WTC11 (cell line): Measurements from ENCODE around the gene ITM2C. TPM values are rescaled to one million over a fixed set of nuclear protein-coding genes. Genes with fewer than 3 reads are reported as not detected.

ENCODE experiments used
- ATAC-seq: fragments of 200-7000 bp; cut with Tn5 transposase; 2 replicates; pipeline ENCODE4 v1.10.0; 2021; ENCODE audit warnings: mild to moderate bottlenecking, moderate library complexity
- CTCF ChIA-PET: fragments of 300-600 bp; sonication (Branson Sonifier 250); formaldehyde crosslinking; loops from one replicate; lab custom pipeline; 2021; ENCODE audit warnings: antibody characterized with exemption; lab: Charles Lee
- POLR2A ChIA-PET: fragments of 350-600 bp; sonication (Branson Sonifier 250); formaldehyde crosslinking; loops from one replicate; lab custom pipeline; 2021; ENCODE audit warnings: antibody characterized with exemption; lab: Charles Lee
- DNase-seq: peaks from one replicate; pipeline ENCODE4 v3.0.0; 2021; ENCODE audit warnings: low spot score
- H3K27ac Mint-ChIP-seq: 2 replicates; pipeline ENCODE4 v1.8.0; 2021; ENCODE audit warnings: mixed read lengths
- H3K27me3 Mint-ChIP-seq: 2 replicates; pipeline ENCODE4 v1.8.0; 2021; ENCODE audit warnings: low read depth, mild to moderate bottlenecking, moderate library complexity, mixed read lengths
- H3K36me3 Mint-ChIP-seq: 2 replicates; pipeline ENCODE4 v1.8.0; 2021; ENCODE audit warnings: mixed read lengths
- H3K4me1 Mint-ChIP-seq: 2 replicates; pipeline ENCODE4 v1.8.0; 2022; ENCODE audit warnings: mixed read lengths
- H3K4me3 Mint-ChIP-seq: 2 replicates; pipeline ENCODE4 v1.8.0; 2021; ENCODE audit warnings: mild to moderate bottlenecking, moderate library complexity, mixed read lengths
- H3K9me3 Mint-ChIP-seq: 2 replicates; pipeline ENCODE4 v1.8.0; 2021; ENCODE audit warnings: mixed read lengths
- CREM ChIP-seq: sonication (generic); formaldehyde crosslinking; IDR thresholded peaks from 2 replicates; pipeline ENCODE4 v1.8.1; 2022; ENCODE audit warnings: mild to moderate bottlenecking, missing genetic modification reagents, moderate library complexity
- NR3C1 ChIP-seq: sonication (generic); formaldehyde crosslinking; conservative IDR thresholded peaks from 2 replicates; pipeline ENCODE4 v1.8.1; 2023; ENCODE audit warnings: low read depth, mild to moderate bottlenecking, missing genetic modification reagents
- SOX15 ChIP-seq: fragments of 250-450 bp; sonication (Bioruptor Pico); IDR thresholded peaks from 2 replicates; pipeline ENCODE4 v1.9.0; 2021; ENCODE audit warnings: mild to moderate bottlenecking
- SP1 ChIP-seq: sonication (generic); formaldehyde crosslinking; conservative IDR thresholded peaks from 2 replicates; pipeline ENCODE4 v1.8.1; 2022; ENCODE audit warnings: missing genetic modification reagents
- TEAD1 ChIP-seq: sonication (generic); formaldehyde crosslinking; IDR thresholded peaks from 2 replicates; pipeline ENCODE4 v1.8.0; 2022; ENCODE audit warnings: mild to moderate bottlenecking, missing genetic modification reagents
- TEAD4 ChIP-seq: sonication (generic); formaldehyde crosslinking; IDR thresholded peaks from 2 replicates; pipeline ENCODE4 v1.8.0; 2022; ENCODE audit warnings: mild to moderate bottlenecking, missing genetic modification reagents
- ZNF121 ChIP-seq: sonication (generic); formaldehyde crosslinking; IDR thresholded peaks from 2 replicates; pipeline ENCODE4 v1.8.0; 2023; ENCODE audit warnings: missing genetic modification reagents
- ZNF232 ChIP-seq: sonication (generic); formaldehyde crosslinking; IDR thresholded peaks from 2 replicates; pipeline ENCODE4 v1.8.0; 2022; ENCODE audit warnings: mild to moderate bottlenecking, missing genetic modification reagents
- ZNF423 ChIP-seq: fragments of 250-450 bp; sonication (Bioruptor Pico); IDR thresholded peaks from 2 replicates; pipeline ENCODE4 v2.1.2; 2022; ENCODE audit warnings: mild to moderate bottlenecking, moderate library complexity
- ZNF671 ChIP-seq: fragments of 250-450 bp; sonication (Bioruptor Pico); IDR thresholded peaks from 2 replicates; pipeline ENCODE4 v1.8.0; 2021; ENCODE audit warnings: mild to moderate bottlenecking
- total RNA-seq: library from RNA; stranded (reverse); gene quantifications from 3 replicates; pipeline ENCODE4 v1.2.3, GENCODE V29; 2021
- TF ChIP-seq, protein P1 (sequence below): fragments of 250-450 bp; sonication (Bioruptor Pico); IDR thresholded peaks from 2 replicates; pipeline ENCODE4 v1.9.0; 2021; ENCODE audit warnings: moderate library complexity, mild to moderate bottlenecking, inconsistent platforms, borderline replicate concordance
- TF ChIP-seq, protein P2 (sequence below): sonication (generic); formaldehyde crosslinking; IDR thresholded peaks from 2 replicates; pipeline ENCODE4 v1.8.1; 2022; ENCODE audit warnings: low read depth, missing genetic modification reagents, borderline replicate concordance
- TF ChIP-seq, protein P3 (sequence below): sonication (generic); formaldehyde crosslinking; IDR thresholded peaks from 2 replicates; pipeline ENCODE4 v1.8.0; 2023; ENCODE audit warnings: missing genetic modification reagents
- TF ChIP-seq, protein P4 (sequence below): sonication (generic); formaldehyde crosslinking; IDR thresholded peaks from 2 replicates; pipeline ENCODE4 v1.8.0; 2022; ENCODE audit warnings: mild to moderate bottlenecking, missing genetic modification reagents

Gene ITM2C
- total RNA-seq, 1 experiment from 2014 or later = 316 TPM

DNA sequence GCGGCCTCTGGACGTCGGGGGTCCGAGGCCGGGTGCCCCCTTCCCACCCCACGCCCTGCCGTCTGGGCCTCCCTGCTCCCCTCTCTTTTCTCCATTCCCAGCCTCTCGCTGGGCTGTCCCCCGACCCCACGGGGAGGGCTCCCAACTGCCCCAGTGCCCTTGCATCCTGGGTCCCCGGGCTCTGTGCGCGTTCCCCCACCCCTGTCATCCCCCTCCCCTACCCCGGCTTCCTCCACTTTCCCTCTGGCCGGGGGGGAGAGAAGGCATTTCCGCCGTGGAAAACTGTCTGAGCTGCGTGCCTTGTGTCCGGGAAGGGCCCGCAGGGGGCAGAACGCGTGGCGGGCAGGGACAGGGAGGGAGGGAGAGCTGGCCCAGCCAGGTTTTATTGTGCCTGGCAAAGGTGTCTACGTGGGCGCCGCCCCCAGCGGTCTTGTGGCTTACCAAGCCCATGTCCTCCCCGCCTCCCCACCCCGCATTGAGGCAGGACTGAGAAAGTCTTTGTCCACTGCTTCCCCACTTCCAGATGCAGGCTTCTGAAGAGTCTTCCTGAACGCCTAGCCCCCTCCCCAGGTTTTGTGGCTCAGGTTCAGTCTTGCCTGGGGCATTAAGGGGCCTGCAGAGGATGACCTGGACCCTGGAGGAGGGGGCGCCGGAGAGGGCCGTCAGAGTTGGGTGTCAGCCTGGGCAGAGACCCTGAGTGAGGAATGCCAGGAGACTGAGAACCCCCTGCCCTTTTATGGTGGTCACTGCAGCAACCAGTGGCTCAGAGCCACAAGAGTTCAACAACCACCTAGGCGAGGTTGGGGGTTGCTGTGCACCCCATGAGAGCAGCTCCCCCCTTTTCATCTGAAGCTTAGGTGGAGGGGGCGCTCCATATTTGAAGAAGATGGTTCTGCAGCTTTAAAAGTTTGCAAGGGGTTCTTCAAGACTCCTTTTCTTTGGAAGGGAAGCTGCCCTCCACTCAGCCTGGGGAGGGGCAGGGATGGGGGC is 1.3 kb downstream of the ITM2C start:
- no peaks in the 10 kb centered on the region for H3K36me3 Mint-ChIP-seq
- peak overlapping the region; percentile 96 for H3K27ac Mint-ChIP-seq
- ChIA-PET POLR2A (interaction anchor here (0.5 to 1.5 kb wide), 3 partner anchors 11 to 1530 kb away, joined by 3 read pairs; partner anchors contain the start of gene NCL), CTCF (interaction anchor here (0.5 to 4.3 kb wide), 10 partner anchors 11 to 534 kb away, joined by 3 to 40 read pairs (median 6); no protein-coding TSS in a partner anchor)
- peak overlapping the region; percentile 88 for H3K4me3 Mint-ChIP-seq
- peaks cover 77% of the 10 kb centered on the region for H3K4me1 Mint-ChIP-seq
- no peak for TF ChIP-seq ZNF671 (CRISPR knock-in tag)
- TF ChIP-seq, protein P1, sequence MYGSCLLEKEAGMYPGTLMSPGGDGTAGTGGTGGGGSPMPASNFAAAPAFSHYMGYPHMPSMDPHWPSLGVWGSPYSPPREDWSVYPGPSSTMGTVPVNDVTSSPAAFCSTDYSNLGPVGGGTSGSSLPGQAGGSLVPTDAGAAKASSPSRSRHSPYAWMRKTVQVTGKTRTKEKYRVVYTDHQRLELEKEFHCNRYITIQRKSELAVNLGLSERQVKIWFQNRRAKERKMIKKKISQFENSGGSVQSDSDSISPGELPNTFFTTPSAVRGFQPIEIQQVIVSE (CRISPR knock-in tag) = no peak
- H3K9me3 Mint-ChIP-seq = no peaks in the 10 kb centered on the region
- ATAC-seq = no peak
- DNase-seq = peak; percentile 50
- H3K27me3 Mint-ChIP-seq = no peaks in the 10 kb centered on the region; the same call in 1 of the 2 replicates

DNA sequence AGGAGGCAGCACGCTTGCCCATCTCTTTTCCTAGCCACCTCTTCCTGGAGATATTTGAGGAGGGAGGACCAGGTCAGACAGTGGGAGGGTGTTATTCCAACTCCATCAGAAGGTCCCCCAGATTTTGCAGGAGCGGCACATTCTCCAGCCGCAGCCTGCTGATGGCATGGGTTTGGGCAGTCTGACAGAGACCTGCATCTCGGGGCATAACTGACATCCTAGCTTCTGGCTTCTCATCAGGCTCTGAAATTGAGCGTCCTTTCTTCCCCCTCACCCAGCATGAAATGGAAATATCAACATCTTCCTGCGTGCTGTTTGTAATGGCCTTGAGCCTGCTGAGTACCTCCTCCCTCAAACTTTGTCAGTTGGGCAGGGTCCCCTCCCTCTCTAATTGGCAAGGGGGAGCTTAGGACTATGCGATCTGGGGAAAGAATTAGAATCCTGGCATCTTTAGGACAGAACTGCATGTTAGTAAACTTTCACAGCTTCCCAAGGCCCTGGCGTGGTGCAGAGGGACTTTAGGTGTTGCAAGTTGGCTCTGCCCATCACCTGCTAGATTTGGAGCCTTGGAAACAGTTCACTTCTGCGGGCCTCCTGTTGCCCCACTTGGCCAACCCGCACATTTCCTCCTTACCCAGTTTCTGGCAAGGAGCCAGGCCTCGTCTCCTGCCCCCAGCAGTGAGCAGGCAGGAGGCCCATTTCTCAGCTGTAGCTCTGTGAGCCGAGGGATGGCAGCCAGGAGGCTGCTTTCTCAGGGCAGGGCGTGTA is 2.2 kb downstream of the ITM2C start:
- peak overlapping the region; percentile 88 for H3K4me3 Mint-ChIP-seq
- no peaks in the 10 kb centered on the region; the same call in 1 of the 2 replicates for H3K27me3 Mint-ChIP-seq
- DNase-seq = no peak
- no peak for ATAC-seq
- peak overlapping the region; percentile 96 for H3K27ac Mint-ChIP-seq
- no peaks in the 10 kb centered on the region for H3K9me3 Mint-ChIP-seq
- H3K4me1 Mint-ChIP-seq = peaks cover 76% of the 10 kb centered on the region
- no peaks in the 10 kb centered on the region for H3K36me3 Mint-ChIP-seq
- ChIA-PET POLR2A (interaction anchor here (0.5 to 1.5 kb wide), 4 partner anchors 10 to 1529 kb away, joined by 3 read pairs; partner anchors contain the start of gene NCL), CTCF (interaction anchor here (0.5 to 4.3 kb wide), 7 partner anchors 12 to 353 kb away, joined by 3 to 40 read pairs (median 14); no protein-coding TSS in a partner anchor)
- TF ChIP-seq, protein P2, sequence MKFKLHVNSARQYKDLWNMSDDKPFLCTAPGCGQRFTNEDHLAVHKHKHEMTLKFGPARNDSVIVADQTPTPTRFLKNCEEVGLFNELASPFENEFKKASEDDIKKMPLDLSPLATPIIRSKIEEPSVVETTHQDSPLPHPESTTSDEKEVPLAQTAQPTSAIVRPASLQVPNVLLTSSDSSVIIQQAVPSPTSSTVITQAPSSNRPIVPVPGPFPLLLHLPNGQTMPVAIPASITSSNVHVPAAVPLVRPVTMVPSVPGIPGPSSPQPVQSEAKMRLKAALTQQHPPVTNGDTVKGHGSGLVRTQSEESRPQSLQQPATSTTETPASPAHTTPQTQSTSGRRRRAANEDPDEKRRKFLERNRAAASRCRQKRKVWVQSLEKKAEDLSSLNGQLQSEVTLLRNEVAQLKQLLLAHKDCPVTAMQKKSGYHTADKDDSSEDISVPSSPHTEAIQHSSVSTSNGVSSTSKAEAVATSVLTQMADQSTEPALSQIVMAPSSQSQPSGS (CRISPR knock-in tag) = no peak
- TF ChIP-seq SOX15 = no peak

DNA sequence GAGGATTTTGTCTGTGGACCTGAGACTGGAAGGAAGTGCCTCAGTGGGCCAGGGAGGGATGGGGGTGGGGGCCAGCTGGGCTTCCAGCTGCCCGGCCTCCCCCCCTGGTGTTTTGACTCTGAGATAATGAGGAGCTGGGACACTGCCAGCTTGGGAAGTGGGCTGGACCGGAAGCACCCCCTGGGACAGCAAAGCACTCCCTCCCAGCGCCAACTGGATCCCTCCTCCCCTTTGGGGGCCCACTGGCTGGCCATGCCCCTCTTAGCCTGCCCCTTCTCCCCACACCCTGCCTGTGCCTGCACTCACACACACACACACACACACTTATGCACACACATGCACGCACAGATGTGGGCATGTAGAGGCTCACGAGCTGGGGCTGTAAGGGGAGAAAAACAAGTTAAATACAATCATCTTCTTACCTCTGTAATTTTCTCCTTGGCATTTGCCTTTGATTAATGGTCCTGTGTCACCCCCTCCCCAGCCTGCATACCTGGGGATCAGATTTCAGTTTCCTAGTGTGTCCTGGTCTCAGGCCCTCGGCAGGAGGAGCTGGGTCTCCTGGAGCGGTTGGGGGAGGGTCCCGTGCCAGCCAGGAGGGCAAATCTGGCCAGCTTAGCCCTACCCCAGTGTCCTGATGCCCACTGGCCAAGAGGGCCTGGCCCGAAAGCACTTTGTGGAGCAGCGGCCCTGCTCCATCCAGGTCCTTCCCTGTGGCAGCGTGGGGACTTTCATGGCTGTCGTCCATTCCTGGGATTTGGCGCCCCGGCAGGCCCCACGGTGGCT is 3.6 kb downstream of the ITM2C start:
- ChIA-PET CTCF (interaction anchor here (0.8 to 4.3 kb wide), 7 partner anchors 19 to 185 kb away, joined by 3 to 40 read pairs (median 14); partner anchors contain the start of gene GPR55), POLR2A (interaction anchor here (0.7 to 1.2 kb wide), 3 partner anchors 184 to 787 kb away, joined by 3 read pairs; no protein-coding TSS in a partner anchor)
- H3K4me1 Mint-ChIP-seq = peaks cover 75% of the 10 kb centered on the region
- H3K9me3 Mint-ChIP-seq = no peaks in the 10 kb centered on the region
- H3K27ac Mint-ChIP-seq = peak overlapping the region; percentile 98
- no peaks in the 10 kb centered on the region; the same call in 1 of the 2 replicates for H3K27me3 Mint-ChIP-seq
- DNase-seq (peak; percentile 62), ATAC-seq (peak; percentile 35)
- H3K36me3 Mint-ChIP-seq = no peaks in the 10 kb centered on the region; the same call in 1 of the 2 replicates
- peak; percentile 11; the same call in 1 of the 2 replicates for TF ChIP-seq SP1
- peak; percentile 93 for TF ChIP-seq ZNF121 (CRISPR knock-in tag)
- peak; percentile 92 for TF ChIP-seq ZNF423
- TF ChIP-seq CREM (CRISPR knock-in tag) = no peak
- 0 out of 2 replicates have a peak, but pooled peaks have one; percentile 24 for TF ChIP-seq ZNF232 (CRISPR knock-in tag)
- peak; percentile 89 for TF ChIP-seq TEAD1 (CRISPR knock-in tag)
- TF ChIP-seq, protein P3, sequence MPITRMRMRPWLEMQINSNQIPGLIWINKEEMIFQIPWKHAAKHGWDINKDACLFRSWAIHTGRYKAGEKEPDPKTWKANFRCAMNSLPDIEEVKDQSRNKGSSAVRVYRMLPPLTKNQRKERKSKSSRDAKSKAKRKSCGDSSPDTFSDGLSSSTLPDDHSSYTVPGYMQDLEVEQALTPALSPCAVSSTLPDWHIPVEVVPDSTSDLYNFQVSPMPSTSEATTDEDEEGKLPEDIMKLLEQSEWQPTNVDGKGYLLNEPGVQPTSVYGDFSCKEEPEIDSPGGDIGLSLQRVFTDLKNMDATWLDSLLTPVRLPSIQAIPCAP (CRISPR knock-in tag) = no peak
- TF ChIP-seq TEAD4 = peak; percentile 64; the same call in 1 of the 2 replicates
- TF ChIP-seq, protein P4, sequence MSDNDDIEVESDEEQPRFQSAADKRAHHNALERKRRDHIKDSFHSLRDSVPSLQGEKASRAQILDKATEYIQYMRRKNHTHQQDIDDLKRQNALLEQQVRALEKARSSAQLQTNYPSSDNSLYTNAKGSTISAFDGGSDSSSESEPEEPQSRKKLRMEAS (CRISPR knock-in tag) = peak; percentile 53; the same call in 1 of the 2 replicates
- no peak for TF ChIP-seq NR3C1 (CRISPR knock-in tag)
- H3K4me3 Mint-ChIP-seq = peak overlapping the region; percentile 63
